Measurements from ENCODE around the gene SPIN1.

The SPIN1 gene

DNA sequence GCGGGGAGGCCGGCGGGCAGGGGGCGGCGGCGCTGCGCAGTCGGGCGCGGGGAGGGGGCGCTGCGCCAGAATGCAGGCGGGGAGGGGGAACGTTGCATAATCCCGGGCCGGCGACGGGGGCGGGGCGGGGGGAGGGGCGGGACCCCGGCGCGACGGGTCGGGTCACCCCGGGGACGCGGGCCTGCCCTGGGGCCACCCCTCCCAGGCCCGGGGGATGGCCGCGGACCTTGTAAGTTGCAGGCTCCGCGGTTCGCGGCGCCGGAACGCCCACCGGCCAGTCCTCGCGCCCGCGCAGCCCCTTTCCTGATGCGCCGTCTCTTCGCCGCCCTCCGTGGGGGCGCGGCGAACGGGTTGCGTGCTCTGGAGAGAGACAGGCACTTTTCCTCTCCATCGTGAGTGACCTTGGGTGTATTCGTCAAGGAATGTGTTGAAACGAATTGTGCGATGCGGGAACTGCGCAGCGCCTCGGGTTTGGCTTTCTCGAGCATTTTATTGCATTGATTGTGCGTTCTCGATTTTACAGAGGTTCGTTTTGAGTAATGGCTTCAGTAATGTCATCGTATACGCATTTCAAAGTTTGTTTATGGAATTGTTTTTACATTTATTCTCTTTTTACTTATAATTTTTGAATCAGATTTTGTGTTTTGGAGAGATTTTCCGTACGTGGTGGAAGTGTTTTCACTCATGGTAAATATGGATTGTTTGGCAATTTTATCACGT is 802 bp downstream of the SPIN1 start:
- DNase-seq (ENCODE audit: low read depth) = peak; percentile 74

DNA sequence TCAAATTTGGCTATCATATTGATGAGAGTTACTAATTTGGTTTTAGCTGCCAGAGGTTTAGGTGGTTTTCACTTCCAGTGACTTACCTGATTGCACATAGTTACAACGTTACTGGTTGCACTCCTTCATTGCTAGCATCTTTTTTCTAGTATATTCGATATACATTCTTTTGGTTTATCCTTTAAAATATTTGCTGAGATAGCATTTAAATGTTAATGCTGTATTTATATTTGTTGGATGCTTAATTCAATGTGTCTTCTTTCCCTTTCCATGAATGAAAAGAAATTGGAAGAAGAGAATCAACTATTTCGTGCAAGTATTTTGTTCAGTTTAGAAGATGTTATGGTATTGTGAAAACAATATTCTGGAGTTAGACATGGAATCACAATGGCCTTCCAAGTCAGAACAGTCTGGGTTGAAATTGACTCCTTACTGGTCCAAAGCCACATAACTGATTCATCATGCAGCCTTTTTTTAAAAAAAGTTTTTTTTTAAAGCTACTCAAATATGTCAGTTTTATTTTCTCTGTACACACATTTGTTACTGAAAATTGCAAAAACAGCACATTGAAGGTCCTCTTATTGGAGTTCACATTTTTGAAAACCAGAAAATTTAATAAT is 2.2 kb downstream of the SPIN1 start:
- peak; percentile 10 for DNase-seq (ENCODE audit: low read depth)

DNA sequence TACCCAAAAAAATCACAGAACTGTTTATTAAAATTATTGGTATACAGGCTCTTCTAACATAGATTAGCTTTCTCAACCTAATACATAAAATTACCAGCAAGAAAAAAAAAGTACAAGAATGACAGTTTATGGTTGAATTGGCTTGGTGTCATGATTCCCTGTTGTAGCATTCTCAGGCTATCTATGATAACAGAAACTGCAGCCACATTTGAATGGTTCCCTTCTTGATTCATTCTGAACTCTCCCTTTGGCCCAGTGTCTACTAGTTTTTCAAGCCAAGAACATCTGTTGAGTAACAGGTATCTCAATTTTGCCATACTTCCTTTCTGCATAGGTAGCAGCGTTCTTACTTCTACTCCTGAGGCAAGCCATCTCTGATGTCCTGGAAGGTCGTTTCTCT is 3.0 kb downstream of the SPIN1 start:
- DNase-seq (ENCODE audit: low read depth) = no peak

DNA sequence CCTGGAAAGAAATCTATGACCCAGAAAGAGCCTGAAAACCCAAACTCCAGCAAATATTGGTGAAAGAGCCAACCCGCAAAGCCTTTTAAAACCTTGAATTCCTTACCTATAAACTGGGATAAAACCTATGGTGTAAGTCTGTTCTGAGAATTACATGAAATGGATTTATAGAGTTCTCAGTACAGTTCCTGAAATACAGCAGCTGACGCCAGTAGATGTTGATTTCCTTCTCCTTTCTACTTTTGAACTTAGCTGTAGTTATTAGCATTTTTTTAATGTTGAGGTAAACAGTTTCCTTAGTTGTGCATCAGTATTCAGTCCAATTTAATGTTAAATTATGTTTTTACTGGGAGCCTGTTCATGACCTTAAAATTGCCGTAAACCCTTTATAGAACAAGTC is 3.7 kb downstream of the SPIN1 start:
- no peak for DNase-seq (ENCODE audit: low read depth)

DNA sequence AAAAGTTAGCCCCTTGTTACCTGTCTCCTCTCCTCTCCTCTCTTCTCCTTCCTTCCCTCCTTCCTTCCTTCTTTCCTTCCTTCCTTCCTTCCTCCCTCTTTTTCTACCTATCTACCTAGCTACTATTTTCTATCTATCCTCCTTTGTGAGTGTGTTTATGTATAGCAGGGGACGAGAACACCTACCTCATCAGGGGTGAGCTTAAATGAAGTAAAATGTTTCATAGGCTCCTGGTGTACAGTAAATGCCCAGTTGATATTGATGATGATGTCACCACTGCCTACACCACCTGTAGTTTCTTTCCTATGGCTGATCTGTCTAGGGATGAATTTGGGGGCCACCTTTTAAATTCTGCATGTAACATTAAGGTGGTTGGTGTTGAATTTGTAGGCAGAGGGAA is 4.3 kb downstream of the SPIN1 start:
- DNase-seq (ENCODE audit: low read depth) = no peak

DNA sequence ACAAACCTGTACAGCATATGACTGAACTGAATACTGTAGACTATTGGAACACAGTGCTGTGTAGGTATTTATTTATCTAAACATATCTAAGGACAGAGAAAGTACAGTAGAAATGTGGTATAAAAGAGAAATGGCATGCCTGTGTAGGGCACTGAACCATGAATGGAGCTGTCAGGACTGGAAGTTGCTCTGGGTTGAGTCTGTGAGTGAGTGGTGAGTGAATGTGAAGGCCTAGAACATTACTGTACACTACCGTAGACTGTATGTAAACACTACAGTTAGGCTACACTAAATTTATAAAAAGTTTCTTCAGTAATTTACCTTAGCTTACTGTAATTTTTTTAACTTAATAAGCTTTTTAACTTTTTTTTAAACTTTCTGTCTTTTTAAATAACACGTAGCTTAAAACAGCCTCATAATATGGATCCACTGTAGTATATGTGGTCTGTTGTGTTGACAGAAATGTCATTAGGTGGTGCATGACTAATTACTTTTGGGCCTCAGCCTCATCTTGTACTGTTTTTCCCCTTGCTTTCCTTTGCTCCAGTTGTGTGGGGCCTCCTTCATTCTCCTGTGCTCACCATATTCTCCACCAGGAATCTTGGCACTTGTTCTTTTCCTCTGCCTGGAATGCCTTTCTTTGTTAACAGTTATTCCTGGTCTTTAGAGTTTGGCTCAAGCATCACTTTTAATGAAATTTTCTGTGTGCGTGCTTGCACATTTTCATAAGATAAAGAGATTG is 8.8 kb downstream of the SPIN1 start:
- peak; percentile 53 for DNase-seq (ENCODE audit: low read depth)

DNA sequence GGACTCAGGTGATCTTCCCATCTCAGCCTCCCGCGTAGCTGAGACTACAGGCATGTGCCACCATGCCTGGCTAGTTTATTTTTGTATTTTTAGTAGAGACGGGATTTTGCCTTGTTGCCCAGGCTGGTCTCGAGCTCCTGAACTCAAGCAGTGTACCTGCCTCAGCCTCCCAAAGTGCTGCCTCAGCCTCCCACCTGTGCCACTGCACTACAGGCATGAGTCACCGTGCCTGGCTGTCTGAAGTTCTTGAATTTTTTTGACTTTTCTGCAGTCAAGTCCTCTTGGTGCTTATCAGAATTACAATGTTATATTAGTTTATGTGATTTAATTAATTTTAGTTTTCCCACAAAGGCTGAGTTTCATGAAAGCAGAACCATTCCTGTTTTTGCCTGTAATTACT is 9.8 kb downstream of the SPIN1 start:
- no peak for DNase-seq (ENCODE audit: low read depth)

- peak; percentile 94 for DNase-seq (ENCODE audit: low read depth)
Observed at GRCh38 chr9:88399966-88400365, 11.7 kb downstream of the SPIN1 start.

GRCh38 chr9:88403340-88403739 is 15.1 kb downstream of the SPIN1 start:
- DNase-seq (ENCODE audit: low read depth) = no peak

- no peak for DNase-seq (ENCODE audit: low read depth)
Observed at GRCh38 chr9:88406051-88406450, 17.8 kb downstream of the SPIN1 start.

- DNase-seq (ENCODE audit: low read depth) = no peak
Observed at GRCh38 chr9:88411471-88411870, 23.2 kb downstream of the SPIN1 start.

DNA sequence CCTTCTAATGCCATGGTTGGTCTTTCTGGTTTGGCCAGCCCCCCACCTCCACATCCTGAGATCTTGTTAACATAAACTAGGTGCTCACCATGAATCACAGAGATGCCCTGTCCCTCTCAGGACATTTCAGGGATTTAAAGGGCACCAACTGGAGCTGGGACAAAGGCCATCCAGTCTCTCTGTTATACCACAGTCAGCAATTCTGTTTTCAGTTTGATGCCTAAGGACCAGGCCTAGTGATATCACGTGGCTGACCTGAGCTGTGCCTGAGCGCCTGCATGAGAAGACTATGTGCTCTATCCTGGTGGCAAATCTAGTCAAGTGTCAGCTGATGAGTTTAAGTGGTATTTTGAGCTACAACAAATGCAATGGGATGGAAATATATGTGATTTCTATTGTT is 26.1 kb downstream of the SPIN1 start:
- no peak for DNase-seq (ENCODE audit: low read depth)

- DNase-seq (ENCODE audit: low read depth) = no peak
Observed at GRCh38 chr9:88418025-88418424, 29.8 kb downstream of the SPIN1 start.

DNA sequence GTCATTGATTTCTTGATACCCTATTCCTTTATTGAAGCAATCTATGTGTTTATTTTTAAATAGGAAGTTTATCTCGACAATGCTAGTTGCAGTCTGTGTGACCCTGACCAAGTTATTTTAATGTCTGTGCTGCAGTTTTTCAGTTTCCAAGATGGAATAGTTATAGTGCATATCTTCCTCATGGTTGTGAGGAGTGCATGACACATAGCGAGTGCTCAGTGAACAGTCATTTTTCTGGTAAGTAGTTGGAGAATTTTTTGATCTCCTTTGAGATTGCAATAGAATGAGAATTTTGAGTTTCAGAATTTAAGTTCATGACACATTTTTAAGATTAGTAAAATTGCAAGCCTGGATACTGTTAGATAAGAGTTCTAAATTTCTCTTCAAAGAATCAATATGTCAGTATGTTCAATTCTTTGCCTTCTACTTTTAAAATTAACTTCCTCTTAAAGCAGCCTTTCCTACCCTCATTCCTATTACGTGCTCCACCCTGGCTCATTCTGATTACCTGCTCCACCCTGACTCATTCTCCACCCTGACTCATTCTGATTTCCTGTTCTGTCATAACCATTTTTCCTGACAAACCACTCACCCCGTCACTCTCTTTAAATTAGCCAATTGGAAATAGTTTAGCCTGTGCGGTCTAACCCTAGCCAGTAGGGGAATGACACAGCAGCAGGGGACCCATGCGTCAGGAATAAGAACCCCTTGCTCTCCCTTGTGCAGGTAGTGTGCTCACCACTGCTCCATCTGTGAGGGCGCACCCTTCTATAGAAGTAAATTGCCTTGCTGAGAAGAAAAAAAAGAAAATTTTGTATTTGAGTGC is 30.7 kb downstream of the SPIN1 start:
- peak; percentile 64 for DNase-seq (ENCODE audit: low read depth)

- peak; percentile 59 for DNase-seq (ENCODE audit: low read depth)
Observed at GRCh38 chr9:88420227-88420626, 32.0 kb downstream of the SPIN1 start.

DNA sequence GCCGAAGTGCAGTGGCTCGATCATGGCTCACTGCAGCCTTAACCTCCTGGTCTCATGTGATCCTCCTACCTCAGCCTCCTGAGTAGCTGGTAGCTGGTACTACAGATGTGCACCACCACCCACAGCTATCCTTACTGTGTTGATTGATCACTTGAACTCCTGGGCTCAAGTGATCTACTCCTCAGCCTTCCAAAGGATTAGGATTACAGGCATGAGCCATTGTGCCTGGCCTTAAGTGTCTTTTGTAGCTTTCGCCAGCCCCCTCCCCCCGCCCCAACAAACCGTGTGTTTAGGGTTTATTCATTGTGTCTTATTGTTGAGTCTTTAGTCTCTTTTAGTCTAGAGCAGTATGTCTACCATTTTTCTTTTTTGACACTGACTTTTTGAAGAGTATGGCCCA is 33.1 kb downstream of the SPIN1 start:
- DNase-seq (ENCODE audit: low read depth) = no peak

DNA sequence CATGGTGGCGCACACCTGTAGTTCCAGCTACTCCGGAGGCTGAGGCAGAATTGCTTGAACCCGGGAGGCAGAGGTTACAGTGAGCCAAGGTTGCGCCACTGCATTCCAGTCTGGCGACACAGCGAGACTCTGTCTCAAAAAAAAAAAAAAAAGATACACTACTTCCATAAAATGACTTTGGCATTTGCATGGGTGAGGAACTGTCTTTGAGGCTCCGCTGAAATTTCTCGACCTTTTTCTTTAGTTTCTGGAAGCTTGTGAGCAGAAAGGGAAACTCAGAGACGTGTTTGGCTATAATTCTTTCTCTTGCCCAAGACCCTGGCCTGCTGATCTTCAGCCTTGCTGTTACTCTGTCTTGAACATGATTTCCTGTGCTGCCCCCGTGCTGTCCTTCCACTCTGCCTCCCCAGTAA is 37.3 kb downstream of the SPIN1 start:
- DNase-seq (ENCODE audit: low read depth) = peak; percentile 77

- DNase-seq (ENCODE audit: low read depth) = no peak
Observed at GRCh38 chr9:88426651-88427050, 38.4 kb downstream of the SPIN1 start.

- no peak for DNase-seq (ENCODE audit: low read depth)
Observed at GRCh38 chr9:88429595-88430430, 41.6 kb downstream of the SPIN1 start.

- DNase-seq (ENCODE audit: low read depth) = peak; percentile 17
Observed at GRCh38 chr9:88433583-88434255, 45.5 kb downstream of the SPIN1 start.

- DNase-seq (ENCODE audit: low read depth) = peak; percentile 34
Observed at GRCh38 chr9:88435336-88435735, 47.1 kb downstream of the SPIN1 start.

Measured in amniotic epithelial cell (primary cell).